Stomach (tissue), 4 donors: ENCODE results near the gene COL5A3.
A peak's percentile ranks its signal among the peaks of the same experiment; 100 is the strongest.

Experiments used
- POLR2A ChIP-seq, 4 donors: fragments of 450-650 bp; IDR thresholded peaks; one replicate each; pipeline ENCODE4 v1.6.1; 2016; ENCODE audit warnings: antibody characterized with exemption in 4 of 4, control low read depth in 2 of 4, mild to moderate bottlenecking in 1 of 4, moderate library complexity in 1 of 4
- POLR2AphosphoS5 ChIP-seq, 3 donors: sonication (generic); formaldehyde crosslinking; IDR thresholded peaks; one replicate each; pipeline ENCODE4 v1.6.1; 2016; ENCODE audit warnings: antibody characterized with exemption in 3 of 3
- TF ChIP-seq, protein P1 (sequence below), 7 experiments: fragments of 450-650 bp in 4 of 7; fragments of 200-600 bp in 3 of 7; sonication (generic) in 3 of 7; IDR thresholded peaks; one replicate each; pipeline ENCODE4 v1.5.1; 2016 to 2019; ENCODE audit warnings: antibody characterized with exemption in 7 of 7, control low read depth in 2 of 7, mild to moderate bottlenecking in 1 of 7

GRCh38 chr19:10001899-10002298, 8.4 kb downstream of the COL5A3 start:
- no peak for TF ChIP-seq POLR2A (IDR thresholded peaks at IDR 0.05)
- TF ChIP-seq, protein P1, sequence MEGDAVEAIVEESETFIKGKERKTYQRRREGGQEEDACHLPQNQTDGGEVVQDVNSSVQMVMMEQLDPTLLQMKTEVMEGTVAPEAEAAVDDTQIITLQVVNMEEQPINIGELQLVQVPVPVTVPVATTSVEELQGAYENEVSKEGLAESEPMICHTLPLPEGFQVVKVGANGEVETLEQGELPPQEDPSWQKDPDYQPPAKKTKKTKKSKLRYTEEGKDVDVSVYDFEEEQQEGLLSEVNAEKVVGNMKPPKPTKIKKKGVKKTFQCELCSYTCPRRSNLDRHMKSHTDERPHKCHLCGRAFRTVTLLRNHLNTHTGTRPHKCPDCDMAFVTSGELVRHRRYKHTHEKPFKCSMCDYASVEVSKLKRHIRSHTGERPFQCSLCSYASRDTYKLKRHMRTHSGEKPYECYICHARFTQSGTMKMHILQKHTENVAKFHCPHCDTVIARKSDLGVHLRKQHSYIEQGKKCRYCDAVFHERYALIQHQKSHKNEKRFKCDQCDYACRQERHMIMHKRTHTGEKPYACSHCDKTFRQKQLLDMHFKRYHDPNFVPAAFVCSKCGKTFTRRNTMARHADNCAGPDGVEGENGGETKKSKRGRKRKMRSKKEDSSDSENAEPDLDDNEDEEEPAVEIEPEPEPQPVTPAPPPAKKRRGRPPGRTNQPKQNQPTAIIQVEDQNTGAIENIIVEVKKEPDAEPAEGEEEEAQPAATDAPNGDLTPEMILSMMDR (IDR thresholded peaks at IDR 0.05): peak in 1 of 7 experiments; percentile 33
- peak in 1 of 3 donors; percentile 52 for TF ChIP-seq POLR2AphosphoS5 (IDR thresholded peaks at IDR 0.05)
